HEK293 (cell line): ENCODE measurements around the gene SLC22A4.

ENCODE experiments used
- CTCF ChIA-PET: fragments of 350-600 bp; formaldehyde crosslinking; extraction: SDS; loops from one replicate; lab custom pipeline; 2021; ENCODE audit warnings: antibody characterized with exemption; lab: Yijun Ruan, JAX
- POLR2A ChIA-PET: fragments of 300-600 bp; formaldehyde crosslinking; extraction: SDS; loops from one replicate; lab custom pipeline; 2020; ENCODE audit warnings: antibody characterized with exemption, inconsistent platforms; lab: Yijun Ruan, JAX
- H3K27ac ChIP-seq: fragments of 200-500 bp; sonication (Bioruptor generic); 2 replicates; pipeline ENCODE4 v1.5.1; 2014; ENCODE audit warnings: low read depth, low read length, control low read depth, inconsistent platforms; ENCODE audit errors: extremely low read depth
- H3K36me3 ChIP-seq, 2 experiments: fragments of 200-500 bp in 1 of 2; sonication (Bioruptor generic) in 1 of 2; 1 replicate in 1 of 2; 2 replicates in 1 of 2; pipeline ENCODE4 v1.5.1; 2014 to 2017; ENCODE audit warnings: inconsistent platforms in 2 of 2, low read length in 2 of 2; ENCODE audit not compliant: control insufficient read depth in 2 of 2, insufficient read depth in 1 of 2
- H3K4me1 ChIP-seq: fragments of 200-500 bp; sonication (Bioruptor generic); 2 replicates; pipeline ENCODE4 v1.5.1; 2014; ENCODE audit warnings: mild to moderate bottlenecking, low read length, inconsistent platforms; ENCODE audit not compliant: control insufficient read depth, insufficient read depth
- H3K4me3 ChIP-seq: 2 replicates; pipeline ENCODE4 v1.5.1; 2011; ENCODE audit warnings: low read depth, mild to moderate bottlenecking, control low read depth, low read length, moderate library complexity
- H3K9me3 ChIP-seq: fragments of 200-500 bp; sonication (Bioruptor generic); 2 replicates; pipeline ENCODE4 v1.5.1; 2014; ENCODE audit warnings: low read depth, low read length, inconsistent platforms; ENCODE audit not compliant: control insufficient read depth, insufficient read depth
- AEBP2 ChIP-seq: fragments of 450-650 bp; formaldehyde crosslinking; IDR thresholded peaks from 2 replicates; pipeline ENCODE4 v1.5.1; 2016; ENCODE audit warnings: missing biosample characterization, missing genetic modification characterization, borderline replicate concordance
- GLIS2 ChIP-seq: fragments of 450-650 bp; formaldehyde crosslinking; IDR thresholded peaks from 2 replicates; pipeline ENCODE4 v1.5.1; 2016; ENCODE audit warnings: missing biosample characterization, missing genetic modification characterization
- HIC1 ChIP-seq: fragments of 450-650 bp; formaldehyde crosslinking; IDR thresholded peaks from 2 replicates; pipeline ENCODE4 v1.5.1; 2016; ENCODE audit warnings: missing biosample characterization, missing genetic modification characterization
- HOXD13 ChIP-seq: sonication (generic); formaldehyde crosslinking; IDR thresholded peaks from 2 replicates; pipeline ENCODE4 v1.8.0; 2022; ENCODE audit warnings: missing genetic modification reagents, borderline replicate concordance
- KLF17 ChIP-seq: fragments of 450-650 bp; formaldehyde crosslinking; IDR thresholded peaks from 2 replicates; pipeline ENCODE4 v1.5.1; 2016; ENCODE audit warnings: missing biosample characterization, missing genetic modification characterization
- KLF7 ChIP-seq: fragments of 450-650 bp; formaldehyde crosslinking; IDR thresholded peaks from 2 replicates; pipeline ENCODE4 v1.5.1; 2016; ENCODE audit warnings: missing biosample characterization, missing genetic modification characterization, borderline replicate concordance
- PRDM4 ChIP-seq: fragments of 450-650 bp; formaldehyde crosslinking; IDR thresholded peaks from 2 replicates; pipeline ENCODE4 v1.5.1; 2017; ENCODE audit warnings: missing biosample characterization, missing genetic modification characterization
- SP2 ChIP-seq: fragments of 450-650 bp; formaldehyde crosslinking; IDR thresholded peaks from 2 replicates; pipeline ENCODE4 v1.5.1; 2016; ENCODE audit warnings: missing biosample characterization, missing genetic modification characterization
- WT1 ChIP-seq: fragments of 450-650 bp; formaldehyde crosslinking; IDR thresholded peaks from 2 replicates; pipeline ENCODE4 v1.5.1; 2016; ENCODE audit warnings: missing biosample characterization, missing genetic modification characterization
- ZBTB8A ChIP-seq: fragments of 450-650 bp; formaldehyde crosslinking; IDR thresholded peaks from 2 replicates; pipeline ENCODE4 v1.5.1; 2016; ENCODE audit warnings: missing biosample characterization, missing genetic modification characterization
- ZNF140 ChIP-seq: fragments of 450-650 bp; formaldehyde crosslinking; IDR thresholded peaks from 2 replicates; pipeline ENCODE4 v1.5.1; 2016; ENCODE audit warnings: missing biosample characterization, missing genetic modification characterization
- ZNF16 ChIP-seq: fragments of 450-650 bp; formaldehyde crosslinking; IDR thresholded peaks from 2 replicates; pipeline ENCODE4 v1.5.1; 2016; ENCODE audit warnings: low read depth, missing biosample characterization, missing genetic modification characterization
- ZNF175 ChIP-seq: fragments of 450-650 bp; formaldehyde crosslinking; IDR thresholded peaks from 2 replicates; pipeline ENCODE4 v1.5.1; 2016; ENCODE audit warnings: missing biosample characterization, missing genetic modification characterization
- ZNF18 ChIP-seq: fragments of 450-650 bp; formaldehyde crosslinking; IDR thresholded peaks from 2 replicates; pipeline ENCODE4 v1.5.1; 2016; ENCODE audit warnings: missing biosample characterization, missing genetic modification characterization
- ZNF23 ChIP-seq: fragments of 450-650 bp; formaldehyde crosslinking; IDR thresholded peaks from 2 replicates; pipeline ENCODE4 v1.5.1; 2016; ENCODE audit warnings: missing biosample characterization, missing genetic modification characterization, borderline replicate concordance
- ZNF248 ChIP-seq: fragments of 450-650 bp; formaldehyde crosslinking; IDR thresholded peaks from 2 replicates; pipeline ENCODE4 v1.5.1; 2017; ENCODE audit warnings: missing biosample characterization, missing genetic modification characterization
- ZNF394 ChIP-seq: fragments of 450-650 bp; formaldehyde crosslinking; IDR thresholded peaks from 2 replicates; pipeline ENCODE4 v1.5.1; 2016; ENCODE audit warnings: missing biosample characterization, missing genetic modification characterization, mild to moderate bottlenecking, moderate library complexity, borderline replicate concordance
- ZNF48 ChIP-seq: fragments of 450-650 bp; formaldehyde crosslinking; IDR thresholded peaks from 2 replicates; pipeline ENCODE4 v1.5.1; 2016; ENCODE audit warnings: missing biosample characterization, missing genetic modification characterization
- ZNF501 ChIP-seq: fragments of 450-650 bp; formaldehyde crosslinking; IDR thresholded peaks from 2 replicates; pipeline ENCODE4 v1.5.1; 2016; ENCODE audit warnings: missing biosample characterization, missing genetic modification characterization
- ZNF548 ChIP-seq: fragments of 450-650 bp; formaldehyde crosslinking; IDR thresholded peaks from 2 replicates; pipeline ENCODE4 v1.5.1; 2016; ENCODE audit warnings: missing biosample characterization, missing genetic modification characterization
- ZNF555 ChIP-seq: fragments of 450-650 bp; formaldehyde crosslinking; conservative IDR thresholded peaks from 2 replicates; pipeline ENCODE4 v1.5.1; 2017; ENCODE audit warnings: missing biosample characterization, mild to moderate bottlenecking, missing genetic modification characterization, inconsistent platforms
- ZNF560 ChIP-seq: fragments of 450-650 bp; formaldehyde crosslinking; IDR thresholded peaks from 2 replicates; pipeline ENCODE4 v1.5.1; 2017; ENCODE audit warnings: missing biosample characterization, missing genetic modification characterization, borderline replicate concordance
- ZNF600 ChIP-seq: fragments of 450-650 bp; formaldehyde crosslinking; IDR thresholded peaks from 2 replicates; pipeline ENCODE4 v1.5.1; 2016; ENCODE audit warnings: missing biosample characterization, missing genetic modification characterization
- ZNF624 ChIP-seq: fragments of 450-650 bp; formaldehyde crosslinking; IDR thresholded peaks from 2 replicates; pipeline ENCODE4 v1.5.1; 2017; ENCODE audit warnings: missing biosample characterization, missing genetic modification characterization
- ZNF776 ChIP-seq: fragments of 450-650 bp; formaldehyde crosslinking; IDR thresholded peaks from 2 replicates; pipeline ENCODE4 v1.5.0; 2017; ENCODE audit warnings: missing biosample characterization, missing genetic modification characterization, borderline replicate concordance
- ZNF791 ChIP-seq: fragments of 450-650 bp; formaldehyde crosslinking; IDR thresholded peaks from 2 replicates; pipeline ENCODE4 v1.5.1; 2016; ENCODE audit warnings: missing biosample characterization, missing genetic modification characterization

Gene SLC22A4

GRCh38 chr5:132364319-132364718, 70.1 kb downstream of the SLC22A4 start (continued):
- TF ChIP-seq PRDM4 (tag by site-specific recombination), result no peak
- TF ChIP-seq ZBTB8A (tag by site-specific recombination), result no peak
- TF ChIP-seq GLIS2 (tag by site-specific recombination), result no peak
- no peak for TF ChIP-seq KLF7
- TF ChIP-seq ZNF624 (tag by site-specific recombination), result no peak
- no peak for TF ChIP-seq ZNF16 (tag by site-specific recombination)
- TF ChIP-seq ZNF791 (tag by site-specific recombination), result no peak
- TF ChIP-seq SP2 (tag by site-specific recombination), result no peak
- TF ChIP-seq ZNF248, result no peak

- peaks cover 4 to 19% of the 10 kb centered on the region in 2 experiments; a peak in 2 of 3 replicates for H3K36me3 ChIP-seq
- H3K9me3 ChIP-seq, result no peaks in the 10 kb centered on the region
- H3K27ac ChIP-seq, result no peak overlapping the region
- peaks cover 6% of the 10 kb centered on the region; the same call in 1 of the 2 replicates for H3K4me1 ChIP-seq
- ChIA-PET CTCF (interaction anchor here (1.2 to 2.0 kb wide), 2 partner anchors 21 to 63 kb away, joined by 5 read pairs; no protein-coding TSS in a partner anchor), POLR2A (interaction anchor here (0.6 to 6.0 kb wide), 2 partner anchors 72 to 84 kb away, joined by 7 to 52 read pairs; partner anchors contain the start of gene SLC22A4)
- no peak for TF ChIP-seq AEBP2 (tag by site-specific recombination)
- no peak for TF ChIP-seq ZNF48 (tag by site-specific recombination)
- TF ChIP-seq HOXD13 (CRISPR knock-in tag), result no peak
- TF ChIP-seq WT1 (tag by site-specific recombination), result no peak
- TF ChIP-seq ZNF555 (tag by site-specific recombination), result no peak
- TF ChIP-seq ZNF548 (tag by site-specific recombination), result no peak
- no peak for TF ChIP-seq ZNF560 (tag by site-specific recombination)
- TF ChIP-seq ZNF624 (tag by site-specific recombination), result no peak
- TF ChIP-seq ZNF776 (tag by site-specific recombination), result no peak
- no peak for TF ChIP-seq ZNF140 (tag by site-specific recombination)
- no peak for TF ChIP-seq ZNF23 (tag by site-specific recombination)
- no peak for TF ChIP-seq ZNF175 (tag by site-specific recombination)
- TF ChIP-seq ZNF394 (tag by site-specific recombination), result no peak
- TF ChIP-seq KLF17 (tag by site-specific recombination), result no peak
- TF ChIP-seq ZNF501 (tag by site-specific recombination), result no peak
- TF ChIP-seq HIC1 (tag by site-specific recombination), result no peak
- TF ChIP-seq ZNF600 (tag by site-specific recombination), result no peak
- no peak for TF ChIP-seq ZNF18 (tag by site-specific recombination)
- no peak overlapping the region for H3K4me3 ChIP-seq
Measured at GRCh38 chr5:132365213-132365612, 71.0 kb downstream of the SLC22A4 start.
